GM23338 (cell line): ENCODE data around the gene THSD4. TPM values are rescaled to one million over a fixed set of nuclear protein-coding genes. Genes with fewer than 3 reads are reported as not detected.

Source experiments
- ATAC-seq: fragments of 200-7000 bp; cut with Tn5 transposase; 3 replicates; pipeline ENCODE4 v1.9.1; 2020
- DNase-seq: peaks from one replicate; pipeline ENCODE4 v3.0.0-alpha.2; 2015; ENCODE audit warnings: low spot score
- H2AFZ ChIP-seq: fragments of 200-600 bp; sonication (generic); 2 replicates; pipeline ENCODE4 v1.8.0; 2016; ENCODE audit warnings: antibody characterized with exemption, mild to moderate bottlenecking, moderate library complexity
- H3F3A ChIP-seq: fragments of 200-600 bp; sonication (generic); replicated peaks from 2 replicates; pipeline ENCODE4 v1.8.0; 2017; ENCODE audit warnings: antibody characterized with exemption, mixed run types, low read depth
- H3K27ac ChIP-seq: fragments of 200-600 bp; sonication (generic); 2 replicates; pipeline ENCODE4 v1.6.1; 2016; ENCODE audit warnings: low read depth
- H3K27me3 ChIP-seq: fragments of 200-600 bp; sonication (generic); 2 replicates; pipeline ENCODE4 v1.8.0; 2016; ENCODE audit warnings: mild to moderate bottlenecking, mixed run types, moderate library complexity; ENCODE audit not compliant: insufficient read depth
- H3K36me3 ChIP-seq: fragments of 200-600 bp; sonication (generic); 2 replicates; pipeline ENCODE4 v1.8.0; 2016; ENCODE audit warnings: mild to moderate bottlenecking; ENCODE audit not compliant: insufficient read depth
- H3K4me1 ChIP-seq: fragments of 200-600 bp; sonication (generic); 2 replicates; pipeline ENCODE4 v1.8.0; 2016; ENCODE audit warnings: mild to moderate bottlenecking, moderate library complexity; ENCODE audit not compliant: insufficient read depth
- H3K4me2 ChIP-seq: fragments of 200-600 bp; sonication (generic); 2 replicates; pipeline ENCODE4 v1.7.1; 2017; ENCODE audit warnings: mixed run types
- H3K4me3 ChIP-seq: fragments of 200-600 bp; sonication (generic); 2 replicates; pipeline ENCODE4 v1.6.1; 2016; ENCODE audit warnings: mixed run types
- H3K79me2 ChIP-seq: fragments of 200-600 bp; sonication (generic); replicated peaks from 2 replicates; pipeline ENCODE4 v1.8.0; 2017; ENCODE audit warnings: mild to moderate bottlenecking; ENCODE audit not compliant: insufficient read depth
- H3K9me2 ChIP-seq: fragments of 200-600 bp; sonication (generic); 2 replicates; pipeline ENCODE4 v1.8.0; 2017; ENCODE audit not compliant: insufficient read depth
- H4K20me1 ChIP-seq: fragments of 200-600 bp; sonication (generic); replicated peaks from 2 replicates; pipeline ENCODE4 v1.8.0; 2017; ENCODE audit warnings: mild to moderate bottlenecking; ENCODE audit not compliant: insufficient read depth
- H3K27ac Mint-ChIP-seq: 2 replicates; pipeline ENCODE4 v1.8.0; 2020; ENCODE audit warnings: inconsistent platforms, mild to moderate bottlenecking, moderate library complexity, mixed read lengths
- H3K27me3 Mint-ChIP-seq: 3 replicates; pipeline ENCODE4 v1.8.0; 2022; ENCODE audit warnings: low read depth, mild to moderate bottlenecking, moderate library complexity, mixed read lengths, inconsistent platforms; ENCODE audit not compliant: insufficient read depth, poor library complexity
- H3K36me3 Mint-ChIP-seq: 3 replicates; pipeline ENCODE4 v1.8.0; 2021; ENCODE audit warnings: low read depth, mild to moderate bottlenecking, inconsistent platforms, moderate library complexity, mixed read lengths
- H3K4me1 Mint-ChIP-seq: 3 replicates; pipeline ENCODE4 v1.8.0; 2020; ENCODE audit warnings: mild to moderate bottlenecking, inconsistent platforms, mixed read lengths
- H3K4me3 Mint-ChIP-seq: 3 replicates; pipeline ENCODE4 v1.8.0; 2021; ENCODE audit warnings: moderate library complexity, mild to moderate bottlenecking, inconsistent platforms, mixed read lengths
- H3K9me3 Mint-ChIP-seq: 3 replicates; pipeline ENCODE4 v1.8.0; 2020; ENCODE audit warnings: moderate library complexity, mild to moderate bottlenecking, inconsistent platforms, mixed read lengths
- CREB1 ChIP-seq: fragments of 250-450 bp; sonication (Bioruptor Pico); IDR thresholded peaks from 2 replicates; pipeline ENCODE4 v1.5.0; 2020; ENCODE audit warnings: low read depth, mild to moderate bottlenecking, moderate library complexity
- EZH2 ChIP-seq: fragments of 200-600 bp; sonication (generic); IDR thresholded peaks from one replicate; pipeline ENCODE4 v1.8.0; 2017; ENCODE audit warnings: antibody characterized with exemption, mild to moderate bottlenecking, low read depth; ENCODE audit not compliant: unreplicated experiment
- EZH2phosphoT487 ChIP-seq: fragments of 200-600 bp; sonication (generic); IDR thresholded peaks from one replicate; pipeline ENCODE4 v1.8.1; 2018; ENCODE audit warnings: antibody characterized with exemption; ENCODE audit not compliant: unreplicated experiment
- JUNB ChIP-seq: IDR thresholded peaks from one replicate; pipeline ENCODE4 v1.6.1; 2016; ENCODE audit warnings: antibody characterized with exemption; ENCODE audit not compliant: unreplicated experiment
- NANOG ChIP-seq: IDR thresholded peaks from 2 replicates; pipeline ENCODE4 v1.6.1; 2016; ENCODE audit warnings: antibody characterized with exemption, borderline replicate concordance
- POLR2AphosphoS5 ChIP-seq: IDR thresholded peaks from 2 replicates; pipeline ENCODE4 v1.6.1; 2016; ENCODE audit warnings: antibody characterized with exemption, low read depth
- REST ChIP-seq: IDR thresholded peaks from one replicate; pipeline ENCODE4 v1.6.1; 2018; ENCODE audit warnings: antibody characterized with exemption; ENCODE audit not compliant: unreplicated experiment
- STAT1 ChIP-seq: IDR thresholded peaks from one replicate; pipeline ENCODE4 v1.6.1; 2016; ENCODE audit warnings: antibody characterized with exemption; ENCODE audit not compliant: unreplicated experiment
- polyA plus RNA-seq: library from polyadenylated mRNA; unstranded; fragments of >200 nt; fragmentation: Nextera tagmentation; extraction: Ambion mirVana; gene quantifications from 2 replicates; pipeline ENCODE4 v1.2.1, GENCODE V29; 2016
- total RNA-seq: library from RNA; depleted of rRNA; stranded (reverse); fragments of >200 nt; shearing (Covaris generic); gene quantifications from 2 replicates; pipeline ENCODE4 v1.2.3, GENCODE V29; 2014
- TF ChIP-seq, protein P1 (sequence below), 2 experiments: fragments of 200-600 bp in 1 of 2; sonication (generic) in 1 of 2; conservative IDR thresholded peaks; 2 replicates each; pipeline versions ENCODE4 v1.5.1 to v1.6.1; 2016 to 2017; ENCODE audit warnings: antibody characterized with exemption in 2 of 2, low read depth in 2 of 2, mild to moderate bottlenecking in 2 of 2, moderate library complexity in 1 of 2
- TF ChIP-seq, protein P2 (sequence below): fragments of 250-450 bp; sonication (Bioruptor Pico); IDR thresholded peaks from 2 replicates; pipeline ENCODE4 v1.5.0; 2020; ENCODE audit warnings: mild to moderate bottlenecking, moderate library complexity

Gene THSD4
- total and polyA plus RNA-seq, 2 experiments from 2014 or later: 2.0 to 7.4 TPM

DNA sequence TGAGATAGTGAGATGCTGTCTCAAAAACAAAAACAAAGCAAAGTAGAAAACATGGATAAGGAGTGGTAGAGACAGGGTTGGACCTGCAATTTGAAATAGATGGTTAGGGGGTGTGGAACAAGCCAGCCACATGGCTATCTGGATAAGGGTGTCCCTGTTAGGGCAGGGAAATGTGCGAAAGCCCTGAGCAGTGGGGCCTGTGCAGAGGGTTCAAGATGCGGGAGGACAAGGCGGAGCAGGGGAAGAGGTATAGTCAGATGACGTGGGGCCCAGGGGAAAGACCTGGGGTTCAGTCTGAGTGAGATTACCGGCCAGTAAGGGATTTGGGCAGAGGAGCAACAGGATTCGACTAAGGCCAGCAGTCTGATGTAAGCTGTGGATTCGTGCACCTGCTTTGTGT lies 676.7 kb downstream of the THSD4 start (continued):
- TF ChIP-seq REST (no peak), NANOG (no peak), STAT1 (no peak), EZH2 (no peak)

- Histone ChIP-seq H3K4me1 (no peaks in the 10 kb centered on the region), H3K36me3 (no peaks in the 10 kb centered on the region), H3K27ac (no peak overlapping the region), H3K79me2 (no peaks in the 10 kb centered on the region), H3K4me2 (no peak overlapping the region), H3F3A (no peaks in the 10 kb centered on the region), H2AFZ (no peak overlapping the region), H3K4me3 (no peak overlapping the region), H4K20me1 (no peaks in the 10 kb centered on the region), H3K27me3 (no peaks in the 10 kb centered on the region), H3K9me2 (no peaks in the 10 kb centered on the region)
- Mint-ChIP-seq H3K27ac (no peak overlapping the region), H3K36me3 (no peaks in the 10 kb centered on the region), H3K9me3 (no peaks in the 10 kb centered on the region), H3K4me1 (no peaks in the 10 kb centered on the region), H3K27me3 (peaks cover 1% of the 10 kb centered on the region), H3K4me3 (no peak overlapping the region)
- ATAC-seq (no peak), DNase-seq (no peak)
- TF ChIP-seq REST: no peak
- no peak for TF ChIP-seq POLR2AphosphoS5
- TF ChIP-seq JUNB: no peak
- TF ChIP-seq, protein P1, sequence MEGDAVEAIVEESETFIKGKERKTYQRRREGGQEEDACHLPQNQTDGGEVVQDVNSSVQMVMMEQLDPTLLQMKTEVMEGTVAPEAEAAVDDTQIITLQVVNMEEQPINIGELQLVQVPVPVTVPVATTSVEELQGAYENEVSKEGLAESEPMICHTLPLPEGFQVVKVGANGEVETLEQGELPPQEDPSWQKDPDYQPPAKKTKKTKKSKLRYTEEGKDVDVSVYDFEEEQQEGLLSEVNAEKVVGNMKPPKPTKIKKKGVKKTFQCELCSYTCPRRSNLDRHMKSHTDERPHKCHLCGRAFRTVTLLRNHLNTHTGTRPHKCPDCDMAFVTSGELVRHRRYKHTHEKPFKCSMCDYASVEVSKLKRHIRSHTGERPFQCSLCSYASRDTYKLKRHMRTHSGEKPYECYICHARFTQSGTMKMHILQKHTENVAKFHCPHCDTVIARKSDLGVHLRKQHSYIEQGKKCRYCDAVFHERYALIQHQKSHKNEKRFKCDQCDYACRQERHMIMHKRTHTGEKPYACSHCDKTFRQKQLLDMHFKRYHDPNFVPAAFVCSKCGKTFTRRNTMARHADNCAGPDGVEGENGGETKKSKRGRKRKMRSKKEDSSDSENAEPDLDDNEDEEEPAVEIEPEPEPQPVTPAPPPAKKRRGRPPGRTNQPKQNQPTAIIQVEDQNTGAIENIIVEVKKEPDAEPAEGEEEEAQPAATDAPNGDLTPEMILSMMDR (conservative IDR thresholded peaks at IDR 0.05; ENCODE audit: low read depth in 2 of 2): no peak
- TF ChIP-seq NANOG: no peak
- no peak for TF ChIP-seq EZH2phosphoT487
- TF ChIP-seq, protein P2, sequence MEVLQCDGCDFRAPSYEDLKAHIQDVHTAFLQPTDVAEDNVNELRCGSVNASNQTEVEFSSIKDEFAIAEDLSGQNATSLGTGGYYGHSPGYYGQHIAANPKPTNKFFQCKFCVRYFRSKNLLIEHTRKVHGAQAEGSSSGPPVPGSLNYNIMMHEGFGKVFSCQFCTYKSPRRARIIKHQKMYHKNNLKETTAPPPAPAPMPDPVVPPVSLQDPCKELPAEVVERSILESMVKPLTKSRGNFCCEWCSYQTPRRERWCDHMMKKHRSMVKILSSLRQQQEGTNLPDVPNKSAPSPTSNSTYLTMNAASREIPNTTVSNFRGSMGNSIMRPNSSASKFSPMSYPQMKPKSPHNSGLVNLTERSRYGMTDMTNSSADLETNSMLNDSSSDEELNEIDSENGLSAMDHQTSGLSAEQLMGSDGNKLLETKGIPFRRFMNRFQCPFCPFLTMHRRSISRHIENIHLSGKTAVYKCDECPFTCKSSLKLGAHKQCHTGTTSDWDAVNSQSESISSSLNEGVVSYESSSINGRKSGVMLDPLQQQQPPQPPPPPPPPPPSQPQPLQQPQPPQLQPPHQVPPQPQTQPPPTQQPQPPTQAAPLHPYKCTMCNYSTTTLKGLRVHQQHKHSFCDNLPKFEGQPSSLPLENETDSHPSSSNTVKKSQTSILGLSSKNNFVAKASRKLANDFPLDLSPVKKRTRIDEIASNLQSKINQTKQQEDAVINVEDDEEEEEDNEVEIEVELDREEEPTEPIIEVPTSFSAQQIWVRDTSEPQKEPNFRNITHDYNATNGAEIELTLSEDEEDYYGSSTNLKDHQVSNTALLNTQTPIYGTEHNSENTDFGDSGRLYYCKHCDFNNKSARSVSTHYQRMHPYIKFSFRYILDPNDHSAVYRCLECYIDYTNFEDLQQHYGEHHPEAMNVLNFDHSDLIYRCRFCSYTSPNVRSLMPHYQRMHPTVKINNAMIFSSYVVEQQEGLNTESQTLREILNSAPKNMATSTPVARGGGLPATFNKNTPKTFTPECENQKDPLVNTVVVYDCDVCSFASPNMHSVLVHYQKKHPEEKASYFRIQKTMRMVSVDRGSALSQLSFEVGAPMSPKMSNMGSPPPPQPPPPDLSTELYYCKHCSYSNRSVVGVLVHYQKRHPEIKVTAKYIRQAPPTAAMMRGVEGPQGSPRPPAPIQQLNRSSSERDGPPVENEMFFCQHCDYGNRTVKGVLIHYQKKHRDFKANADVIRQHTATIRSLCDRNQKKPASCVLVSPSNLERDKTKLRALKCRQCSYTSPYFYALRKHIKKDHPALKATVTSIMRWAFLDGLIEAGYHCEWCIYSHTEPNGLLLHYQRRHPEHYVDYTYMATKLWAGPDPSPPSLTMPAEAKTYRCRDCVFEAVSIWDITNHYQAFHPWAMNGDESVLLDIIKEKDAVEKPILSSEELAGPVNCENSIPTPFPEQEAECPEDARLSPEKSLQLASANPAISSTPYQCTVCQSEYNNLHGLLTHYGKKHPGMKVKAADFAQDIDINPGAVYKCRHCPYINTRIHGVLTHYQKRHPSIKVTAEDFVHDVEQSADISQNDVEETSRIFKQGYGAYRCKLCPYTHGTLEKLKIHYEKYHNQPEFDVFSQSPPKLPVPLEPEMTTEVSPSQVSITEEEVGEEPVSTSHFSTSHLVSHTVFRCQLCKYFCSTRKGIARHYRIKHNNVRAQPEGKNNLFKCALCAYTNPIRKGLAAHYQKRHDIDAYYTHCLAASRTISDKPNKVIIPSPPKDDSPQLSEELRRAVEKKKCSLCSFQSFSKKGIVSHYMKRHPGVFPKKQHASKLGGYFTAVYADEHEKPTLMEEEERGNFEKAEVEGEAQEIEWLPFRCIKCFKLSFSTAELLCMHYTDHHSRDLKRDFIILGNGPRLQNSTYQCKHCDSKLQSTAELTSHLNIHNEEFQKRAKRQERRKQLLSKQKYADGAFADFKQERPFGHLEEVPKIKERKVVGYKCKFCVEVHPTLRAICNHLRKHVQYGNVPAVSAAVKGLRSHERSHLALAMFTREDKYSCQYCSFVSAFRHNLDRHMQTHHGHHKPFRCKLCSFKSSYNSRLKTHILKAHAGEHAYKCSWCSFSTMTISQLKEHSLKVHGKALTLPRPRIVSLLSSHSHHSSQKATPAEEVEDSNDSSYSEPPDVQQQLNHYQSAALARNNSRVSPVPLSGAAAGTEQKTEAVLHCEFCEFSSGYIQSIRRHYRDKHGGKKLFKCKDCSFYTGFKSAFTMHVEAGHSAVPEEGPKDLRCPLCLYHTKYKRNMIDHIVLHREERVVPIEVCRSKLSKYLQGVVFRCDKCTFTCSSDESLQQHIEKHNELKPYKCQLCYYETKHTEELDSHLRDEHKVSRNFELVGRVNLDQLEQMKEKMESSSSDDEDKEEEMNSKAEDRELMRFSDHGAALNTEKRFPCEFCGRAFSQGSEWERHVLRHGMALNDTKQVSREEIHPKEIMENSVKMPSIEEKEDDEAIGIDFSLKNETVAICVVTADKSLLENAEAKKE (CRISPR knock-in tag): no peak
- no peak for TF ChIP-seq STAT1
- TF ChIP-seq EZH2: no peak
- TF ChIP-seq CREB1 (CRISPR knock-in tag): no peak
Measured at GRCh38 chr15:71792521-71792920, 677.2 kb downstream of the THSD4 start.
